ENCODE data around the gene SEPTIN7.

Gene SEPTIN7

GRCh38 chr7:35787925-35788324 lies 12.9 kb upstream of the SEPTIN7 start:
- no peak for DNase-seq (ENCODE audit: low read depth in 3 of 3)

GRCh38 chr7:35792472-35792871 lies 8.4 kb upstream of the SEPTIN7 start:
- DNase-seq (ENCODE audit: low read depth in 3 of 3): no peak

- no peak for DNase-seq (ENCODE audit: low read depth in 3 of 3)
Measured at GRCh38 chr7:35792873-35793489, 7.9 kb upstream of the SEPTIN7 start.

GRCh38 chr7:35797311-35797710 lies 3.5 kb upstream of the SEPTIN7 start:
- no peak for DNase-seq (ENCODE audit: low read depth in 3 of 3)

- peak; percentile 67 to 82 (median 69) for DNase-seq (ENCODE audit: low read depth in 3 of 3)
Measured at GRCh38 chr7:35799846-35800717, 775 bp upstream of the SEPTIN7 start.

GRCh38 chr7:35801392-35802101 lies 690 bp downstream of the SEPTIN7 start:
- DNase-seq (ENCODE audit: low read depth in 3 of 3): peak; percentile 46 to 66 (median 51)

GRCh38 chr7:35802102-35802466 lies 1.2 kb downstream of the SEPTIN7 start:
- DNase-seq (ENCODE audit: low read depth in 3 of 3): no peak

GRCh38 chr7:35802649-35803048 lies 1.8 kb downstream of the SEPTIN7 start:
- peak in 1 of 3 experiments; percentile 18 for DNase-seq (ENCODE audit: low read depth in 3 of 3)

- DNase-seq (ENCODE audit: low read depth in 3 of 3): no peak
Measured at GRCh38 chr7:35804231-35804970, 3.5 kb downstream of the SEPTIN7 start.

GRCh38 chr7:35805876-35806275 lies 5.0 kb downstream of the SEPTIN7 start:
- no peak for DNase-seq (ENCODE audit: low read depth in 3 of 3)

- no peak for DNase-seq (ENCODE audit: low read depth in 3 of 3)
Measured at GRCh38 chr7:35816514-35816913, 15.7 kb downstream of the SEPTIN7 start.

GRCh38 chr7:35817181-35817580 lies 16.3 kb downstream of the SEPTIN7 start:
- DNase-seq (ENCODE audit: low read depth in 3 of 3): no peak

GRCh38 chr7:35817930-35818329 lies 17.1 kb downstream of the SEPTIN7 start:
- no peak for DNase-seq (ENCODE audit: low read depth in 3 of 3)

- no peak for DNase-seq (ENCODE audit: low read depth in 3 of 3)
Measured at GRCh38 chr7:35818513-35818912, 17.7 kb downstream of the SEPTIN7 start.

- no peak for DNase-seq (ENCODE audit: low read depth in 3 of 3)
Measured at GRCh38 chr7:35819310-35819709, 18.5 kb downstream of the SEPTIN7 start.

- DNase-seq (ENCODE audit: low read depth in 3 of 3): no peak
Measured at GRCh38 chr7:35819954-35820703, 19.3 kb downstream of the SEPTIN7 start.

GRCh38 chr7:35820858-35821257 lies 20.0 kb downstream of the SEPTIN7 start:
- DNase-seq (ENCODE audit: low read depth in 3 of 3): no peak

- no peak for DNase-seq (ENCODE audit: low read depth in 3 of 3)
Measured at GRCh38 chr7:35823440-35823839, 22.6 kb downstream of the SEPTIN7 start.

- DNase-seq (ENCODE audit: low read depth in 3 of 3): no peak
Measured at GRCh38 chr7:35825974-35826373, 25.1 kb downstream of the SEPTIN7 start.

- DNase-seq (ENCODE audit: low read depth in 3 of 3): no peak
Measured at GRCh38 chr7:35826751-35827150, 25.9 kb downstream of the SEPTIN7 start.

- no peak for DNase-seq (ENCODE audit: low read depth in 3 of 3)
Measured at GRCh38 chr7:35828817-35829216, 28.0 kb downstream of the SEPTIN7 start.

Measured in stimulated activated CD4-positive, alpha-beta T cell treated with anti-CD3 and anti-CD28 coated beads, TNF-alpha, amount 100 ng/mL, for 24 hours (primary cell).